Mesendoderm (in vitro differentiated cells): ENCODE data around the gene SPTBN1.

Experiments used
- DNase-seq: peaks from one replicate; pipeline ENCODE4 v3.0.0; 2013
- H2AK5ac ChIP-seq: 2 replicates; pipeline ENCODE4 v1.6.1; 2013; ENCODE audit warnings: low read length, inconsistent platforms
- H2BK120ac ChIP-seq: 2 replicates; pipeline ENCODE4 v1.6.1; 2013; ENCODE audit warnings: low read depth, mild to moderate bottlenecking, low read length, moderate library complexity, mixed read lengths
- H2BK15ac ChIP-seq: replicated peaks from 2 replicates; pipeline ENCODE4 v1.6.1; 2013; ENCODE audit warnings: low read depth, mild to moderate bottlenecking, moderate library complexity
- H2BK5ac ChIP-seq: 2 replicates; pipeline ENCODE4 v1.6.1; 2013; ENCODE audit warnings: low read length, inconsistent platforms
- H3K18ac ChIP-seq: 2 replicates; pipeline ENCODE4 v1.6.1; 2013; ENCODE audit warnings: mild to moderate bottlenecking, low read length, mixed read lengths
- H3K23ac ChIP-seq: one replicate; pipeline ENCODE4 v1.6.1; 2013; ENCODE audit warnings: low read length
- H3K27ac ChIP-seq: 2 replicates; pipeline ENCODE4 v1.5.1; 2013; ENCODE audit warnings: low read depth, mild to moderate bottlenecking, inconsistent platforms, low read length, moderate library complexity
- H3K27me3 ChIP-seq: 2 replicates; pipeline ENCODE4 v1.6.1; 2013; ENCODE audit warnings: low read length, control low read depth, mild to moderate bottlenecking, inconsistent platforms; ENCODE audit not compliant: insufficient read depth, poor library complexity
- H3K36me3 ChIP-seq: 2 replicates; pipeline ENCODE4 v1.6.1; 2013; ENCODE audit warnings: low read length, inconsistent platforms; ENCODE audit not compliant: control insufficient read depth, insufficient read depth
- H3K4ac ChIP-seq: one replicate; pipeline ENCODE4 v1.6.1; 2013; ENCODE audit warnings: low read depth, mild to moderate bottlenecking, low read length, moderate library complexity
- H3K4me1 ChIP-seq: 2 replicates; pipeline ENCODE4 v1.6.1; 2013; ENCODE audit warnings: low read depth, low read length, inconsistent platforms; ENCODE audit not compliant: control insufficient read depth
- H3K4me2 ChIP-seq: 2 replicates; pipeline ENCODE4 v1.6.1; 2013; ENCODE audit warnings: low read length
- H3K4me3 ChIP-seq: 2 replicates; pipeline ENCODE4 v1.5.1; 2013; ENCODE audit warnings: mild to moderate bottlenecking, low read length
- H3K56ac ChIP-seq: one replicate; pipeline ENCODE4 v1.6.1; 2013; ENCODE audit warnings: low read length
- H3K79me1 ChIP-seq: 2 replicates; pipeline ENCODE4 v1.6.1; 2013; ENCODE audit warnings: low read length, inconsistent platforms
- H3K79me2 ChIP-seq: 2 replicates; pipeline ENCODE4 v1.6.1; 2013; ENCODE audit warnings: mild to moderate bottlenecking, low read length; ENCODE audit not compliant: control insufficient read depth, insufficient read depth
- H3K9ac ChIP-seq: 2 replicates; pipeline ENCODE4 v1.6.1; 2013; ENCODE audit warnings: low read length, inconsistent platforms
- H4K5ac ChIP-seq: one replicate; pipeline ENCODE4 v1.6.1; 2013; ENCODE audit warnings: low read length
- H4K8ac ChIP-seq: one replicate; pipeline ENCODE4 v1.6.1; 2013; ENCODE audit warnings: low read depth, mild to moderate bottlenecking, control low read depth, low read length, moderate library complexity
- WGBS: extraction: QIAGEN DNeasy Blood & Tissue Kit; methylation state at CpG from one replicate; pipeline ENCODE4 v1.1.7; 2013; ENCODE audit warnings: low lambda C conversion rate, missing lambda C conversion rate; ENCODE audit not compliant: insufficient coverage; ENCODE audit errors: extremely low coverage; 5-methylcytosine and 5-hydroxymethylcytosine counted together

SPTBN1 gene

GRCh38 chr2:54667266-54667639, 211.1 kb downstream of the SPTBN1 start:
- Histone ChIP-seq H3K79me2 (no peaks in the 10 kb centered on the region), H3K23ac (no peak overlapping the region), H3K4me3 (no peak overlapping the region), H3K79me1 (no peaks in the 10 kb centered on the region), H3K4ac (no peak overlapping the region), H2AK5ac (no peak overlapping the region), H3K4me2 (no peak overlapping the region), H4K5ac (no peak overlapping the region), H3K4me1 (no peaks in the 10 kb centered on the region), H3K56ac (no peak overlapping the region), H3K27ac (no peak overlapping the region), H2BK5ac (no peak overlapping the region), H4K8ac (no peak overlapping the region), H3K18ac (no peak overlapping the region), H3K9ac (no peak overlapping the region), H3K27me3 (no peaks in the 10 kb centered on the region), H2BK120ac (no peak overlapping the region), H2BK15ac (no peak overlapping the region), H3K36me3 (peaks cover 2% of the 10 kb centered on the region)
- no CpG with 5 or more reads among the region's 4 CpGs for WGBS
- no peak for DNase-seq

GRCh38 chr2:54667726-54668650, 211.9 kb downstream of the SPTBN1 start:
- Histone ChIP-seq H3K27me3 (no peaks in the 10 kb centered on the region), H3K79me1 (no peaks in the 10 kb centered on the region), H3K18ac (no peak overlapping the region), H2BK5ac (no peak overlapping the region), H2BK15ac (no peak overlapping the region), H3K9ac (no peak overlapping the region), H3K36me3 (peaks cover 2% of the 10 kb centered on the region), H3K4me2 (no peak overlapping the region), H3K4ac (no peak overlapping the region), H3K4me3 (no peak overlapping the region), H2AK5ac (no peak overlapping the region), H3K79me2 (no peaks in the 10 kb centered on the region), H3K27ac (no peak overlapping the region), H3K23ac (no peak overlapping the region), H3K4me1 (no peaks in the 10 kb centered on the region), H3K56ac (no peak overlapping the region), H4K5ac (no peak overlapping the region), H2BK120ac (no peak overlapping the region), H4K8ac (no peak overlapping the region)
- no peak for DNase-seq
- no CpG with 5 or more reads among the region's 17 CpGs for WGBS

GRCh38 chr2:54668711-54669110, 212.6 kb downstream of the SPTBN1 start:
- Histone ChIP-seq H3K36me3 (peaks cover 2% of the 10 kb centered on the region), H3K79me1 (no peaks in the 10 kb centered on the region), H2BK120ac (no peak overlapping the region), H2BK5ac (no peak overlapping the region), H3K56ac (no peak overlapping the region), H3K23ac (no peak overlapping the region), H3K4me1 (no peaks in the 10 kb centered on the region), H3K79me2 (no peaks in the 10 kb centered on the region), H3K27me3 (no peaks in the 10 kb centered on the region), H4K8ac (no peak overlapping the region), H3K27ac (no peak overlapping the region), H4K5ac (no peak overlapping the region), H2BK15ac (no peak overlapping the region), H3K9ac (no peak overlapping the region), H3K18ac (no peak overlapping the region), H2AK5ac (no peak overlapping the region), H3K4me3 (no peak overlapping the region), H3K4me2 (no peak overlapping the region), H3K4ac (no peak overlapping the region)
- WGBS, result no CpG with 5 or more reads among the region's 5 CpGs
- DNase-seq, result no peak

- H3K36me3 ChIP-seq, result peaks cover 2% of the 10 kb centered on the region
- no peak for DNase-seq
- no peak overlapping the region for H3K18ac ChIP-seq
- no peak overlapping the region for H2BK5ac ChIP-seq
- no peak overlapping the region for H3K4me2 ChIP-seq
- H4K8ac ChIP-seq, result no peak overlapping the region
- H3K56ac ChIP-seq, result no peak overlapping the region
- H3K4me3 ChIP-seq, result no peak overlapping the region
- H3K79me1 ChIP-seq, result no peaks in the 10 kb centered on the region
- no peak overlapping the region for H2BK120ac ChIP-seq
- H3K23ac ChIP-seq, result no peak overlapping the region
- WGBS, result no CpG with 5 or more reads among the region's 7 CpGs
- H2AK5ac ChIP-seq, result no peak overlapping the region
- no peaks in the 10 kb centered on the region for H3K27me3 ChIP-seq
- H4K5ac ChIP-seq, result no peak overlapping the region
- H3K9ac ChIP-seq, result no peak overlapping the region
- H3K4ac ChIP-seq, result no peak overlapping the region
- H3K4me1 ChIP-seq, result no peaks in the 10 kb centered on the region
- H2BK15ac ChIP-seq, result no peak overlapping the region
- H3K27ac ChIP-seq, result no peak overlapping the region
- H3K79me2 ChIP-seq, result no peaks in the 10 kb centered on the region
Measured at GRCh38 chr2:54669677-54670484, 213.8 kb downstream of the SPTBN1 start.

GRCh38 chr2:54670485-54671009, 214.4 kb downstream of the SPTBN1 start:
- Histone ChIP-seq H3K36me3 (peaks cover 2% of the 10 kb centered on the region), H3K56ac (no peak overlapping the region), H3K27ac (no peak overlapping the region), H3K4me3 (no peak overlapping the region), H2BK120ac (no peak overlapping the region), H3K9ac (no peak overlapping the region), H2BK5ac (no peak overlapping the region), H3K4me2 (no peak overlapping the region), H3K18ac (no peak overlapping the region), H3K23ac (no peak overlapping the region), H3K4ac (no peak overlapping the region), H2BK15ac (no peak overlapping the region), H4K8ac (no peak overlapping the region), H2AK5ac (no peak overlapping the region), H3K79me1 (no peaks in the 10 kb centered on the region), H3K79me2 (no peaks in the 10 kb centered on the region), H3K4me1 (no peaks in the 10 kb centered on the region), H3K27me3 (no peaks in the 10 kb centered on the region), H4K5ac (no peak overlapping the region)
- no peak for DNase-seq
- no CpG with 5 or more reads among the region's 9 CpGs for WGBS
